ENCODE measurements around the gene ETV3L.
"Not testable (repeated sequence)": the region's sequence is repeated elsewhere in the genome, so short reads cannot be mapped to it uniquely, and the experiment has no call there.

ETV3L gene

DNA sequence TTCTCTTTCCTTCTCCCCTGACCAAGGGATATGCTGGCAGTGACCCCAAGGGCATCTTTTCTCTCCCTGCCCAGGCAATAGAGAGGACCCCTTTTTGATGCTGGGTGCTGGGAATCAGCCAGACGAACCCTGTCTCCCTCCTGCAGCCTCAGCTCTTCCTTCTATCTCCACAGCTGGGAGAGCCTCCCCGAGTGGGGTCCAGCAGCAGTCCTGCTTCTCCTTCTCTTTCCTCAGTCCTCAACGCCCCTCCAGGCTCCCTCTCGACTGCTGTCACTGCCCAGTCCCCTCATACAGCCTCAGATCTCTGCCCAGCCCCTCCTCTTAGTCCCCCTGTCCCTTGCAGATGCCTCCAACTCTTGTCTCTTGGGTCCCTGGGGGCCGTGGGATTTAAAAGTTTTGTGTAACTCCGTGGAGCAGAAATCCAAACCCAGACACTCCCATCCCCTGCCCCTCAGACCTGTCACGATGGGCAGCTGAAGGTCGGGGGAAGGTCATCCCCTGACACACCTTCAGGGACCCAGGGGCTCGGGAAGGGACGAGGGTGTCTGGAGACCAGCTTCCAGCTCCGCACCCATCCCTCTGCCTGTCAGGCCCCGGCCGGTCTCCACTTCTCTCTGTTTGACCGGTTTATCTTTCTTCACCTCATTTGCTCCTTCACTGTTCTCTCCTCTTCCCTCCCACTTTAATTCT, 5.8 kb upstream of the ETV3L start:
- TF ChIP-seq POLR2AphosphoS5 (IDR thresholded peaks at IDR 0.05; ENCODE audit: borderline replicate concordance, low read depth, low read length) (no peak), EZH2 (IDR thresholded peaks at IDR 0.05) (no peak), FOXP2 (optimal IDR thresholded peaks at IDR 0.05; ENCODE audit: control extremely low read depth, extremely low read length, insufficient read depth) (no peak)
- Histone ChIP-seq H3K9ac (ENCODE audit: insufficient read length) (no peak overlapping the region), H3K27ac (no peak overlapping the region), H3K36me3 (ENCODE audit: insufficient read depth, low read length) (no peaks in the 10 kb centered on the region), H3K4me3 (no peak overlapping the region), H3K9me3 (ENCODE audit: low read depth, low read length) (no peaks in the 10 kb centered on the region)
- DNase-seq (ENCODE audit: low read depth, low spot score), result no peak

DNA sequence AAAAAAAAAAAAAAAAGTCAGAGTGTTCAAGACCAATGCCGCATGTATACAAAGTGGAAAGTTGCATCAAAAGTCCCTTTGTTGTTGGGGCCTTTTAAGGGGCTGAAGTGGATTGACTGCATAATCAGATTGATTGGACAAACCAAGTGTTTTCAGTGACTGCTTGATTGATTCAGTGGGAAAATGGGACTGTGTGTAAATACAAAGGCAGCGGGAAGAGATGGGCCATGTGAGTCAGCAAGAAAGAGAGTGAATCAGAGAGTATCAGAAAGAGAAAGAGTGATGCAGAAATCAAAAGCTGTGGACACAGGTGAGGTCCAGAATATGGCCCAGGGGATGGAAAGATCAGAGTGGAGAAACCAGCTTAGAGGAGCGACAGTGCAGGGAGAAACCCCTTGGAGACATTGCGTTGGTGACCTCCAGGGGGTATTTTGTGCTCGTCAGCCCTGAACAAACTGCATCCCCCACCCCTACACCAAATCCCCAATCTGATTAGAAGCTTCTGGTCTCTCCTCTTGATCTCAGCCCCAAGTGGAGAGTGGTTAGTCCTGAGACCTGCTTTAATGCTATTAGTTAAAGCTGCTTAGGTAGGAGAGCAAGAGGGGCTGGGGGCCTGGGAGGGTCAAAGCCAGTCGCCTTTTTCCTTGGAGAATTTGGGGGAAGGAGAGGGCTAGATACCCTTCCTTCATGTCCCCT, 5.1 kb upstream of the ETV3L start:
- H3K4me3 ChIP-seq, result no peak overlapping the region
- TF ChIP-seq FOXP2 (optimal IDR thresholded peaks at IDR 0.05; ENCODE audit: control extremely low read depth, extremely low read length, insufficient read depth), result no peak
- no peak for TF ChIP-seq EZH2 (IDR thresholded peaks at IDR 0.05)
- no peak for TF ChIP-seq POLR2AphosphoS5 (IDR thresholded peaks at IDR 0.05; ENCODE audit: borderline replicate concordance, low read depth, low read length)

DNA sequence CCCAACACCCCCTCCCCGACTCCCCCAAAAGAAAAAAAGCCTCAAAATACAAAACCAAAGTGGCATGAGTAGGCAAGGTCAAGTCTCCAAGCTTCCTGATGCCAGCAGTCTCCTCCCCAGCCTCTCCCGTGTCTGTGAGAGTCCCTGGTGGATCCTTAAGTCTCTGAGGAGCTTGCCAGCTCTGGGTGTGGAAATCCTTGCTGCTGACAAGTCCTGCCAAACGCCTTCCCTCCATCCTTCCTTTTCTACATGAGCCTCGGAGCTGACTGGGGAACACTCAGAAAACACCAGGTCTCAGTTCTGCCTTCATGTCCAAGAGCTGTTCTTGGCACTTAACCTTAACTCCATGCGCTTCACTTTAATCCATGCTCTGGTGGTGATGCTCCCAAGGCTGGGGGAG, 3.7 kb upstream of the ETV3L start:
- Histone ChIP-seq H3K36me3 (ENCODE audit: insufficient read depth, low read length) (no peaks in the 10 kb centered on the region), H3K9ac (ENCODE audit: insufficient read length) (no peak overlapping the region), H3K9me3 (ENCODE audit: low read depth, low read length) (no peaks in the 10 kb centered on the region), H3K27ac (no peak overlapping the region), H3K4me3 (no peak overlapping the region)
- DNase-seq (ENCODE audit: low read depth, low spot score), result no peak
- TF ChIP-seq POLR2AphosphoS5 (IDR thresholded peaks at IDR 0.05; ENCODE audit: borderline replicate concordance, low read depth, low read length) (no peak), FOXP2 (optimal IDR thresholded peaks at IDR 0.05; ENCODE audit: control extremely low read depth, extremely low read length, insufficient read depth) (no peak), EZH2 (IDR thresholded peaks at IDR 0.05) (no peak)

More for the DNA sequence above, 5.1 kb upstream of the ETV3L start:
- H3K27ac ChIP-seq, result no peak overlapping the region
- no peak for DNase-seq (ENCODE audit: low read depth, low spot score)
- no peaks in the 10 kb centered on the region for H3K36me3 ChIP-seq (ENCODE audit: insufficient read depth, low read length)
- H3K9me3 ChIP-seq (ENCODE audit: low read depth, low read length), result no peaks in the 10 kb centered on the region
- H3K9ac ChIP-seq (ENCODE audit: insufficient read length), result no peak overlapping the region

DNA sequence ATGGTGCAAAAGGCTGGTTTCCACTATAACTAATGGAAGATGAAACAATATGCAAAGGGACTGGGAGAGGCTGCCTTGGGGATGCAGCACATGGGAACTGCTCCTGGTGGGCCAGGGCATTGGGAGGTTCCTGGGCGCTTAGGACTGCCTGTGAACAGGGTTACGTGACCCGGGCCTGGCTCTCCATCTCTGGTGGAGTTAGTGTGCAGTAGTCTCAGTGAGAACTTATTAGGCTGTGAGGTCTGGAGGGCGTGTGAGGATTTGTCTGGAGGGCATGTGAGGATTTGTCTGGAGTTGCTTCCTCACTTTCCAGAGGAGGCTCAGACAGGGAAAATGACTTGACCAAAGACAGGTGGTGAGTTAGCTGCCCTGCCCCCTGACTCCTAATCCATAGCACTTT, 1.5 kb upstream of the ETV3L start:
- TF ChIP-seq FOXP2 (optimal IDR thresholded peaks at IDR 0.05; ENCODE audit: control extremely low read depth, extremely low read length, insufficient read depth), result no peak
- no peak for TF ChIP-seq POLR2AphosphoS5 (IDR thresholded peaks at IDR 0.05; ENCODE audit: borderline replicate concordance, low read depth, low read length)
- TF ChIP-seq EZH2 (IDR thresholded peaks at IDR 0.05), result no peak
- DNase-seq (ENCODE audit: low read depth, low spot score), result no peak
- Histone ChIP-seq H3K27ac (no peak overlapping the region), H3K36me3 (ENCODE audit: insufficient read depth, low read length) (no peaks in the 10 kb centered on the region), H3K9me3 (ENCODE audit: low read depth, low read length) (no peaks in the 10 kb centered on the region), H3K9ac (ENCODE audit: insufficient read length) (no peak overlapping the region), H3K4me3 (no peak overlapping the region)

DNA sequence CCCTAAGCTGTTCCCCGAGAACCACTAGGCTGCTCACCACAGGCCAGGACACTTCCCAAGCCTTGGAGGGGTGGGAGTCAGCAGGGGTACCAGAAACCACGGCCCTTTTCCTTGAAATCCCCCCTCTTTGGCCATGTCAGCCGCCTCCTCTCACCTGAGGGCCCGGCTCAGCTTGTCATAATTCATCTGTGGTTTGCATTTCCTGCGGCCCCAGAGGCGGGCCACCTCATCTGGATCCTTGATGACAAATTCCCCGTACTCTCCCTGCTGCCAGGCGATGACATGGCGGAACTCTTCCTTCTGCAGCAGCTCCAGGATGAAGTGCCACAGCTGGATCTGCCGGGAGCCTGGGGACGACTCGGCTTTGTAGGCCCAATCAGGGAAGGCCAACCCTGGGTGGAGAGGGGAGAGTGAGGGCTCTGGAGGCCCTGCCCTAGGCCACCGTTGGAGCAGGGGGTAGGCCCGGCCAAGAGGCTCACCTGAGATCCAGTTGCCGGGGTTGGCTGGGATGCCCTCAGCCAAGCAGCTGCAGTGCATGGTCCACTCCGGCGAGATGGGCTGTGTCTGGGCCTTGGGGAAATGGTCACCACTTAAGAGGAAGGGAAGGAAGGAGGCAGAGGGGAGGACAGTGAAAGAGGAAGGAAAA, 498 bp downstream of the ETV3L start:
- not testable (repeated sequence) for H3K9me3 ChIP-seq (ENCODE audit: low read depth, low read length); H3K36me3 ChIP-seq (ENCODE audit: insufficient read depth, low read length); H3K9ac ChIP-seq (ENCODE audit: insufficient read length); DNase-seq (ENCODE audit: low read depth, low spot score); H3K27ac ChIP-seq; H3K4me3 ChIP-seq

DNA sequence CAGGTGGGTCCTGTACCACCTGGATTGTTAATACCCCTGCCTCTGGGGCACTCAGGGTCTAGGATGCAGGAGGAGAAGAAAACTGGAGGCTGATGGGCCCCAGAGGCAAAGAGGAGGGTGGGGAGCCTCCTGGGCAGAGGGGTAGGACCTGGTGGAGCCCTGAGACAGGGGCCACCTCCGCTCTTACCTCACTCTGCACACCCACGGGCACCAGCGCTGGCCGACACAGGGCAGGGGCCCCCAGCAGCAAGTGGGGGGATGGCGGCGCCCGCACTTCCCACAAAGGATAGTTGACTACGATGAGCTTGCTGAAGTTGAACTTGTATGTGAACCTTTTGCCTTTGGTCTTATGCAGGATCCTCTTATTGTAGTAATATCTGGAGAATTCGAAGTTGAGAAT, 1.1 kb downstream of the ETV3L start:
- Histone ChIP-seq H3K9me3 (ENCODE audit: low read depth, low read length) (no peaks in the 10 kb centered on the region), H3K36me3 (ENCODE audit: insufficient read depth, low read length) (no peaks in the 10 kb centered on the region), H3K9ac (ENCODE audit: insufficient read length) (no peak overlapping the region), H3K4me3 (no peak overlapping the region), H3K27ac (no peak overlapping the region)
- DNase-seq (ENCODE audit: low read depth, low spot score), result no peak
- TF ChIP-seq EZH2 (IDR thresholded peaks at IDR 0.05), result no peak
- no peak for TF ChIP-seq FOXP2 (optimal IDR thresholded peaks at IDR 0.05; ENCODE audit: control extremely low read depth, extremely low read length, insufficient read depth)
- TF ChIP-seq POLR2AphosphoS5 (IDR thresholded peaks at IDR 0.05; ENCODE audit: borderline replicate concordance, low read depth, low read length), result no peak

DNA sequence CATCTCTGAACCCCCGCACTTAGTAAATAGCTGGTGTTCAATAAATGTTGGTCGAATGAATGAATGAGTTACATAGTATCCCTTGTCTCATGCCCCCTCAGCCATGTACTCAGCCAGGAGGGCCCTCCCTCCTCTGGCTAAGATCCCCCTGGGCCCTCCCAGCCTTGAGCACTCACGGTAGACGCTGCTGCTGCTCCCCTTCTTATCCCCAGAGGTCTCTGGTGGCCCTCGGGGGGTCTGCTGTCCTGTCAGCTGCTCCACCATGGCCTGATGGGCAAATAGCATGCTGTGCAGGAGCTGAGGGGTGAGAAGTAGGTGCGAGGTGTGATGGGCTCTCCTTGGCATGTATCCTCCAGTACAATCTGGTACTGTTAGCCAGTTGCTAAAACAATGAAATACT, 1.9 kb downstream of the ETV3L start:
- Histone ChIP-seq H3K9ac (ENCODE audit: insufficient read length) (no peak overlapping the region), H3K27ac (no peak overlapping the region), H3K4me3 (no peak overlapping the region), H3K36me3 (ENCODE audit: insufficient read depth, low read length) (no peaks in the 10 kb centered on the region), H3K9me3 (ENCODE audit: low read depth, low read length) (no peaks in the 10 kb centered on the region)
- TF ChIP-seq FOXP2 (optimal IDR thresholded peaks at IDR 0.05; ENCODE audit: control extremely low read depth, extremely low read length, insufficient read depth), result no peak
- TF ChIP-seq POLR2AphosphoS5 (IDR thresholded peaks at IDR 0.05; ENCODE audit: borderline replicate concordance, low read depth, low read length), result no peak
- TF ChIP-seq EZH2 (IDR thresholded peaks at IDR 0.05), result no peak
- no peak for DNase-seq (ENCODE audit: low read depth, low spot score)

DNA sequence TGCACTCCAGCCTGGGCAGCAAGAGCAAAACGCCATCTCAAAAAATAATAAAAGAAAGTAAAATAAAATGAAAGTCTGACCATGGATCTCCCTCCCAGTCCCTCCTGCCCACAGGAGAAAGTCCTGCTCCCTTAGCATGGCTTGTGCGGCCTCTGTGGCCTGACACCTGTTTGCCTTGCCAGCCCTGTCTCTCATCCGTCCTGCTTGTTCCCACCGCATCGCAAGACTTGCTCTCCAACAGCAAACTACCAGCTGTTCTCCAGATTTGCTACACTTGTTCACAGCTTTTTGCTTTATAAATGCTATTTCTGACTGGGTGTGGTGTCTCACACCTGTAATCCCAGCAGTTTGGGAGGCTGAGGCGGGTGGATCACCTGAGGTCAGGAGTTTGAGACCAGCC, 2.7 kb downstream of the ETV3L start:
- DNase-seq (ENCODE audit: low read depth, low spot score), result no peak
- H3K9ac ChIP-seq (ENCODE audit: insufficient read length), result no peak overlapping the region
- no peaks in the 10 kb centered on the region for H3K9me3 ChIP-seq (ENCODE audit: low read depth, low read length)
- no peak overlapping the region for H3K27ac ChIP-seq
- TF ChIP-seq FOXP2 (optimal IDR thresholded peaks at IDR 0.05; ENCODE audit: control extremely low read depth, extremely low read length, insufficient read depth) (no peak), EZH2 (IDR thresholded peaks at IDR 0.05) (no peak), POLR2AphosphoS5 (IDR thresholded peaks at IDR 0.05; ENCODE audit: borderline replicate concordance, low read depth, low read length) (no peak)
- no peaks in the 10 kb centered on the region for H3K36me3 ChIP-seq (ENCODE audit: insufficient read depth, low read length)
- no peak overlapping the region for H3K4me3 ChIP-seq
